IPS DF 6.9 (cell line): ENCODE data around the gene MACROD2.
"Not testable (repeated sequence)": the region's sequence is repeated elsewhere in the genome, so short reads cannot be mapped to it uniquely, and the experiment has no call there.

Experiments used
- DNase-seq: peaks from one replicate; pipeline ENCODE4 v3.0.0-alpha.2; 2013; ENCODE audit warnings: low read depth, low spot score
- H3K27ac ChIP-seq: one replicate; pipeline ENCODE4 v1.5.1; 2013; ENCODE audit warnings: low read length, control low read depth
- H3K27me3 ChIP-seq: 2 replicates; pipeline ENCODE4 v1.6.1; 2013; ENCODE audit warnings: mild to moderate bottlenecking, low read length; ENCODE audit not compliant: control insufficient read depth, insufficient read depth
- H3K36me3 ChIP-seq: 2 replicates; pipeline ENCODE4 v1.6.1; 2013; ENCODE audit warnings: low read length; ENCODE audit not compliant: control insufficient read depth, insufficient read depth
- H3K4me1 ChIP-seq: 2 replicates; pipeline ENCODE4 v1.6.1; 2013; ENCODE audit warnings: low read length; ENCODE audit not compliant: control insufficient read depth, insufficient read depth
- H3K4me3 ChIP-seq: 2 replicates; pipeline ENCODE4 v1.5.1; 2013; ENCODE audit warnings: mild to moderate bottlenecking, low read length
- H3K9me3 ChIP-seq: 2 replicates; pipeline ENCODE4 v1.6.1; 2013; ENCODE audit warnings: low read length, inconsistent platforms; ENCODE audit not compliant: control insufficient read depth, insufficient read depth
- WGBS: extraction: QIAGEN DNeasy Blood & Tissue Kit; methylation state at CpG from one replicate; pipeline ENCODE4 v1.1.7; 2013; ENCODE audit warnings: mixed read lengths, missing lambda C conversion rate; ENCODE audit not compliant: insufficient read length, insufficient coverage; 5-methylcytosine and 5-hydroxymethylcytosine counted together

Gene MACROD2

GRCh38 chr20:14000917-14001316, 5.6 kb downstream of the MACROD2 start:
- Histone ChIP-seq H3K27ac (no peak overlapping the region), H3K4me3 (no peak overlapping the region), H3K9me3 (no peaks in the 10 kb centered on the region), H3K27me3 (peaks cover 4% of the 10 kb centered on the region; the same call in 1 of the 2 replicates), H3K36me3 (no peaks in the 10 kb centered on the region), H3K4me1 (no peaks in the 10 kb centered on the region)
- DNase-seq: no peak
- WGBS: no CpG with 5 or more reads among the region's 1 CpG

GRCh38 chr20:14005996-14006395, 10.7 kb downstream of the MACROD2 start:
- Histone ChIP-seq H3K4me1 (no peaks in the 10 kb centered on the region), H3K4me3 (no peak overlapping the region), H3K36me3 (no peaks in the 10 kb centered on the region), H3K9me3 (no peaks in the 10 kb centered on the region), H3K27ac (no peak overlapping the region), H3K27me3 (no peaks in the 10 kb centered on the region)
- WGBS: no CpG with 5 or more reads among the region's 4 CpGs
- no peak for DNase-seq

- no peak for DNase-seq
- Histone ChIP-seq H3K27ac (no peak overlapping the region), H3K36me3 (no peaks in the 10 kb centered on the region), H3K4me1 (no peaks in the 10 kb centered on the region), H3K9me3 (no peaks in the 10 kb centered on the region), H3K27me3 (no peaks in the 10 kb centered on the region), H3K4me3 (no peak overlapping the region)
- WGBS: no CpG with 5 or more reads among the region's 2 CpGs
These were observed 13.9 kb downstream of the MACROD2 start for GRCh38 chr20:14009208-14009607.

- H3K27ac ChIP-seq: no peak overlapping the region
- no peaks in the 10 kb centered on the region for H3K9me3 ChIP-seq
- H3K27me3 ChIP-seq: no peaks in the 10 kb centered on the region
- no peaks in the 10 kb centered on the region for H3K36me3 ChIP-seq
- no peaks in the 10 kb centered on the region for H3K4me1 ChIP-seq
- DNase-seq: no peak
- no peak overlapping the region for H3K4me3 ChIP-seq
- WGBS: no CpG with 5 or more reads among the region's 3 CpGs
These were observed 17.4 kb downstream of the MACROD2 start for GRCh38 chr20:14012671-14013070.

GRCh38 chr20:14030991-14031390, 35.7 kb downstream of the MACROD2 start:
- Histone ChIP-seq H3K4me1 (no peaks in the 10 kb centered on the region), H3K9me3 (no peaks in the 10 kb centered on the region), H3K27me3 (no peaks in the 10 kb centered on the region), H3K4me3 (no peak overlapping the region), H3K27ac (no peak overlapping the region), H3K36me3 (no peaks in the 10 kb centered on the region)
- DNase-seq: no peak
- WGBS: no CpG with 5 or more reads among the region's 1 CpG

- no peaks in the 10 kb centered on the region for H3K9me3 ChIP-seq
- H3K4me3 ChIP-seq: no peak overlapping the region
- DNase-seq: no peak
- no peaks in the 10 kb centered on the region for H3K27me3 ChIP-seq
- WGBS: no CpG with 5 or more reads among the region's 1 CpG
- no peaks in the 10 kb centered on the region for H3K4me1 ChIP-seq
- no peak overlapping the region for H3K27ac ChIP-seq
- H3K36me3 ChIP-seq: no peaks in the 10 kb centered on the region
These were observed 38.0 kb downstream of the MACROD2 start for GRCh38 chr20:14033310-14033709.

- H3K27me3 ChIP-seq: no peaks in the 10 kb centered on the region
- no peak overlapping the region for H3K4me3 ChIP-seq
- H3K9me3 ChIP-seq: no peaks in the 10 kb centered on the region
- H3K4me1 ChIP-seq: no peaks in the 10 kb centered on the region; the same call in 1 of the 2 replicates
- no peak for DNase-seq
- no peaks in the 10 kb centered on the region for H3K36me3 ChIP-seq
- no peak overlapping the region for H3K27ac ChIP-seq
- 100% methylated on average over 1 of the region's 7 CpGs for WGBS
These were observed 41.3 kb downstream of the MACROD2 start for GRCh38 chr20:14036567-14036966.

GRCh38 chr20:14044712-14045276, 49.5 kb downstream of the MACROD2 start:
- H3K27ac ChIP-seq: not testable (repeated sequence)

GRCh38 chr20:14046534-14046933, 51.2 kb downstream of the MACROD2 start:
- DNase-seq: no peak
- no peaks in the 10 kb centered on the region for H3K9me3 ChIP-seq
- H3K4me1 ChIP-seq: no peaks in the 10 kb centered on the region
- no peaks in the 10 kb centered on the region for H3K36me3 ChIP-seq
- WGBS: no CpG with 5 or more reads among the region's 2 CpGs
- no peak overlapping the region for H3K4me3 ChIP-seq
- H3K27ac ChIP-seq: no peak overlapping the region
- no peaks in the 10 kb centered on the region for H3K27me3 ChIP-seq

More at GRCh38 chr20:14044712-14045276, 49.5 kb downstream of the MACROD2 start:
- not testable (repeated sequence) for H3K27me3 ChIP-seq, H3K9me3 ChIP-seq, DNase-seq, H3K36me3 ChIP-seq, H3K4me1 ChIP-seq, H3K4me3 ChIP-seq
- no CpG with 5 or more reads among the region's 28 CpGs for WGBS

- no CpG with 5 or more reads among the region's 4 CpGs for WGBS
- DNase-seq: no peak
- Histone ChIP-seq H3K27me3 (no peaks in the 10 kb centered on the region), H3K36me3 (no peaks in the 10 kb centered on the region), H3K27ac (no peak overlapping the region), H3K4me1 (no peaks in the 10 kb centered on the region), H3K9me3 (no peaks in the 10 kb centered on the region), H3K4me3 (no peak overlapping the region)
These were observed 53.8 kb downstream of the MACROD2 start for GRCh38 chr20:14049111-14049510.

GRCh38 chr20:14051454-14051853, 56.1 kb downstream of the MACROD2 start:
- whole genome bisulfite sequencing: no CpG with 5 or more reads among the region's 1 CpG
- H3K27ac ChIP-seq: no peak overlapping the region

More at GRCh38 chr20:14051454-14051853, 56.1 kb downstream of the MACROD2 start:
- Histone ChIP-seq H3K36me3 (no peaks in the 10 kb centered on the region), H3K27me3 (no peaks in the 10 kb centered on the region), H3K9me3 (no peaks in the 10 kb centered on the region), H3K4me1 (no peaks in the 10 kb centered on the region), H3K4me3 (no peak overlapping the region)
- no peak for DNase-seq
